Stimulated activated CD4-positive, alpha-beta T cell treated with anti-CD3 and anti-CD28 coated beads, Interleukin-1b, Interleukin-23, amount 100 ng/mL, for 48 hours (primary cell): Measurements from ENCODE around the gene JARID2.

Experiments
- DNase-seq: peaks from one replicate; pipeline ENCODE4 v3.0.0-alpha.2; 2020

The JARID2 gene

DNA sequence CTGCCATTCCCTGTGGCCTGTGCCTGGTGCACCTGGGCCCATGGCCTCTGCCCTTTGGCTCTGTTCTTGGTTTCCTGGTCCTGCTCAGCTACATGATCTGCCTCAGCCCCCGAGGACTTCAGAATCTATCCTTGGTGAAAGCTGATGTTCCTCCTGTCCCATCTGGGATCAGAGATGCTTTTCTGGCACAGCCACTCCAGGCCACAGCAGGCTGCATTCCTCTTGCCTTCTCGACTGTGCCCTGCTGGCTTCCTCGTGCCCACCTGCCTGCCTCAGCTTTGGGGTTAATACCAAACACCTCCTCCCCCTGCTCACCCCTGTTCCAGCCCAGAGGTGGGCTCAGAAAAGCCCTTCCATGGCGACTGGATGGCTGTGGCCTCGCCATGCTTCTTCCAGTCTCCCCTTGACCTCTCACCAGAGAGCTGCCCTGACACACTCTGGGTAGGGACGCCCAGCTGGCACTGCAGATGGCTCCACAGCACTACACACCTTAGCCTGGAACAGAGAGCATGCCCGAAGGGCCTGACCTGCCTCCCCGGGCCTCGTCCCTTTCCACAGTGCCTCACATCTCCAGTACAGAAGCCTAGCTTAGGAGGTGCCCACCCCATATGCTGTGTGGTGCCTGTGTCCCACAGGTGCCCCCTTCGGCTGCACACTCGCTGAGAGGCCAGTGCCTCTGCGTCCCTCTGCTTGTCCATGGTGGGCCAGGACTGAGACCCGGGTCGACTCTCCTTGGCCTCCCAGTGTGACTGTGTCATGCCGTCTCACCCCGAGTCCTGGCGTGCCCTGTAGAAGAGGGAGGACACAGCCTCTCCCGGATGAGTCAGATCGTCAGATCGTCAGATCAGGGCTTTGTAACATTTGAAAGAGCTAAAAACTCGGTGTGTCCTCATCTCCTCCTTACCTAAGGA is 268.2 kb downstream of the JARID2 start:
- no peak for DNase-seq

DNA sequence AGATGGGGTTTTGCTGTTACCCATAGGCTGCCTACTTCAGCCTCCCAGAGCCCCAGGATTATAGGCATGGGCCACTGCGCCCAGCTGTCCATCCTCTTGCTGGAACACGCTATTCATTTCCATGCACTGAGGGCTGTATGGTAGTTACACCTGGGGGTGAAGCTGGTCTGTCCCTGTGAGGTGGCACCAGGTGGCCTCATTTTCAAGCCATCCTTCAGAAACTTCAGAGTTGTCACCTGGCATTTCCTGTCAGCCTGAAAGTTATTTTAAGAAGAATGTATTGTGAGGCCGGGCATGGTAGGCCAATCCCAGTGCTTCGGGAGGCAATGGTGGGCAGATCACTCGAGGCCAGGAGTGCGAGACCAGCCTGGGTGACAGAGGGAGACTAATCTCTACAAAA is 269.4 kb downstream of the JARID2 start:
- no peak for DNase-seq

DNA sequence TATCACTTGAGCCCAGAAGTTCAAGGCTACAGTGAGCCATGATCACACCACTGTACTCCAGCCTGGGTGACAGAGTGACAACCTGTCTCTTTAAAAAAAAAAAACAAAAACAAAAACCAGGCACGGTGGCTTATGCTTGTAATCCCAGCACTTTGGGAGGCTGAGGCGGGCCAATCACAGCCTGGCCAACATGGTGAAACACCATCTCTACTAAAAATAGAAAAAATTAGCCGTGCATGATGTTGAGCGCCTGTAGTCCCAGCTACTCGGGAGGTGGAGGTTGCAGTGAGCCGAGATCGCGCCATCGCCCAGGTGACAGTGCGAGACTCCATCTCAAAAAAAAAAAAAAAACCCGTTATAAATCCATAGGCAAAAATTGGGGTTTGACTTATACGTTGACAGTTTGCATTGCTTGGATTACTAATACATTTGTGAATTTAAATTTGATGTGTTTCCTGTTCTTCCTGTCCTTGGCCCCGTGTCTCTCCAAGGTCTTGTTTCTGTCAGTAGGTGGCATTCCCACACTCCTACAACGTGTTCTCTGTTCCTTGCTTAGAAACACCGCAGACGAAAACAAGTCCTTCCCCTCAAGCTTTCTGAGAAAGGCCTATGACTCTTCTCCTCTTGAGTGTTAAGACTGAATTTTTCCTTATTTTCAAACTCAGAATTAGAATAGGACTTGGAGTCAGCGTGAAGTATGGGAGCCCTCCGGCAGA is 269.9 kb downstream of the JARID2 start:
- DNase-seq: no peak

DNA sequence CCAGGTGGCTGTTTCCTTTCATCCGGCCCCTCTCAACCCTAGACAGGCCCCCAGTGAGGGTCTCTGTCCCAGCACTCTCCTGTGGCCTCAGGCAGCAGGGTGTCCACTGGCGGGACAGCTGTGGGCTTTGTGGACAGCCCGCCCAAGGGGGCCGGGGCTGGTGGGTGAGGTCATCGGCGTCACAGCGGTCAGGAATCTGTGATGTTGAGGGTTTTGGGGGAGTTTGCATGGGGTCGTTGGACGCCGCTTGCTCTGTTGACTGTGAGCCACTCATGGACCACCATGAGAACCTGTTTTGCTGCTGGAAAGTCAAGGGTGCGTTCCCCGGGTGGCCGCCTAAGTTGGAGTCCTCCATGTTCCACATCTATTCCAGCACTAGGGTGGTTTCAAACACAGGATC is 270.5 kb downstream of the JARID2 start:
- no peak for DNase-seq

DNA sequence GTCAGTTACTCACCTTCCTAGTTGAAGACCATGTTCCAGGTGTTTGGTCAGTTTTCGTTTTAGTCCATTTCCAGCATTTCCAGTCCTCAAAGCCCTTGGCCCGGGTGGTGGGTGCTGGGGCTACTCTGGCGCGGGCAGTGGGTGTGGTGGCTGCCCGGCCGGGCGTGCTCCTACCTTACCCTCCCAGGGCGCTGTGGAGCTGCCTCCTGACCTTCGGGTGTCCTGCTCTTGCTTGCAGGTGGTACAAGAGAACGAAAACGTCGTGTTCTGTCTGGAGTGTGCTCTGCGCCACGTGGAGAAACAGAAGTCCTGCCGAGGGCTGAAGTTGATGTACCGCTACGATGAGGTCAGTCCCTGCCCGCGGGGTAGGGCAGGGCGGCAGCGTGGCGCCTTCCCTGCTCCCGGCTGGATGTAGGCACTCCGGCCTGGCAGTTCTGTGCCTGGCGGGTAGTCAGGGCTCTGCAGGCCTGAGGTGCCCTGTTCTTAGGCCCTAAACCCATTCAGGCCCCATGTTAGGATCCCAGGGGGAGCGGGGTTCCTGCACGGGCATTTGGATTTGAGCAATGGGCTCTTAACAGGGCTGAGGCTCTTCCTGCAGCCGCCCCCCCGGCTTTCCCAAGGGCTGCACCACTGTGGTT is 271.2 kb downstream of the JARID2 start:
- DNase-seq: no peak

DNA sequence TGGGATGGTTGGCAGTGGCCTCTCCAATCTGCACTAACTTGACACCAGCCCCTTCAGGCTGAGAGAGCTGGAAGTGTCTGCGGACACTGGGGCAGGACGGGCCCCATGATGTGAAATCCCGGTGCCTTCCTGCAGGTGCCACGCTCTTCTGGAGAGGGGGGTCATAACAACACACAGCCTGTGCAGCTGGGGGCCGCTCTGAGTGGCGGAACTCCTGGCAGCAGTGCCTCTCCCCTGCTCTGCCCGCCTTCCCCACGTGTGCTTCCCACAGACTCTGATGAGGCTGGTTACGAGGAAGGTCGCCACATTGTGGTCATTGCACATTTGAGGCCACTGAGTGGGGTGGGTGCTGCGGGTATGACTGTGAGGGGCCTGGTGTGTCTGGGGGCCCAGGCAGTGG is 271.7 kb downstream of the JARID2 start:
- no peak for DNase-seq

DNA sequence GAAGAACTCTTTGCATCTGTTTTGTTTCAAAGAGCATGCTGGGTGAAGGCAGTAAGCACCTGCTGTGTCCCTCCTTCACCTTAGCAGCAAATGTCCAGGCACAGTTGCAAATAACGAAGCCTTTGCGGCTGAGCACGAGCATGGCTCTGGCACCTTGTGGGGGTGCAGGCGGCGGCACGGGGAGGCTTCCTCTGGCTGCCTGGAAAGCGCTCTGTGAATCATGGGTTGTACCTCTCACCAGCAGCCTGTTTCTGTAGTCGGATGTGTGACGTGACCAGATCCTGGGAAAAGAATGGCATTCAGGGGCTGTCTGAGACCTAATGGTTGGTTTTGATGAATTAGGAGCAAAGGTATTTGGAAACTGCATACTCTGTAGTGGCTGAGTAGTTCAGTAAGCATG is 272.2 kb downstream of the JARID2 start:
- no peak for DNase-seq

DNA sequence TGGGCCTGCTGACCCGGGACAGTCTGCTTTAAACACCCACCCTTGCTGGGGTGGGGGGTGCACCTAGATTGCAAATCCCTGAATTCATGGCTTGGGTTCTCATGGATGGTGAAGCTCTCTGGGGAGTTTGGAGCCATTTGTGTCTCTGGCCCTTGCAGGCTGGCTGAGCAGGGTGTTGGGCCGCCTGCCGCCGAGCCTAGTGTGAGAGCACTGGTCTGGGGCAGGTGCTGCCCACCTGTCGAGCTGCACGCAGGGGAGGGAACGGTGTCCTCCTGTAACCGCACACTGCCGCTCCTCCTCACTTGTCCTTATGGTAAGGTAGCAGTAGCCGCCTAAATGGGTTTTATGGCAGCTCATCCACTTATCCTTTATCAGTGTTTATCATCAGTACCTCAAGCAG is 273.0 kb downstream of the JARID2 start:
- no peak for DNase-seq

DNA sequence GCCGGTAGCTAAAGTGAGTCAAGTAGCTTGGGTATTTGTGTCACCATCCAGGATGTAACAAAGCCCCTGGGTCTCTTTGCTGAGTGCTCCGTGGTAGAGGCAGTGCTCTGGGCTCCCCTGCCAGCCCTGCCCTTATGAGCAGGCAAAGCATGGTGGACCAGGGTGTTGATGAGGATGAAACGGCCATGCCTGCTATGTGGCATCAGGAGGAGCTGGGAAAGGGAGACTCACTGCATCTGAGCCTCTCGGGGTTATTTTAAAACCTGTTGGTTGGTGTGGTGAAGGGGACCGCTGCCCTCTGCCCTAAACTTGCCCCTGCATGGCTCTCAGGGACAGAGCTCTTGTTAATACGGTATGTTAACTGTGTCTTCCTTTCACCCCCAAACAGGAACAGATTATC is 273.8 kb downstream of the JARID2 start:
- no peak for DNase-seq

DNA sequence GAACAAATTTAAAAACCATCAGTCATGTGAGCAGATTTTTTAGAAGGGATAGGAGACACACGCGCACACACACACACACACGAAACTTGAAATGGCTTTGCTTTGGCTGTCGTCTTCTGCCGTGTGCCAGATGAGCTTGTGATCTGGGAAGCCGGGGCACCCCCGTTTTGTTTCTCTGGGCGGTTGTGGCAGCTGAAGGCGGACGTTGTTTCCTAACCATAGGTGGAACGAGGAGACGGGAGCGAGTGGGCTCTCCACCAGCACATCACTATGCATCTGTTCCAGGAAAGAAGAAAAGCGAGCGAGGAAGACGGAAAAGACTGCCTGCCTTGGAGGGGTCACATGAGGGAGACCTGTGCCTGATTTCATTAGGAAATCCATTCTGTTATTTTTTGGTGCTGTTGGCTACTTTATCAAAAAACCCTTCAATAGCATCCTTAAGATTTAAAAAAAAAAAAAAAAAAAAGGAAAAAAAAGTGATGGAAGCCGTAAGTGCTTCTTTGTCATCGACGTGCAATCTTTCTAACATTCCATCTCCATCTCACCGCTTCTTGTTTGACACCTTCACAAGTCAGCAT is 274.8 kb downstream of the JARID2 start:
- no peak for DNase-seq

DNA sequence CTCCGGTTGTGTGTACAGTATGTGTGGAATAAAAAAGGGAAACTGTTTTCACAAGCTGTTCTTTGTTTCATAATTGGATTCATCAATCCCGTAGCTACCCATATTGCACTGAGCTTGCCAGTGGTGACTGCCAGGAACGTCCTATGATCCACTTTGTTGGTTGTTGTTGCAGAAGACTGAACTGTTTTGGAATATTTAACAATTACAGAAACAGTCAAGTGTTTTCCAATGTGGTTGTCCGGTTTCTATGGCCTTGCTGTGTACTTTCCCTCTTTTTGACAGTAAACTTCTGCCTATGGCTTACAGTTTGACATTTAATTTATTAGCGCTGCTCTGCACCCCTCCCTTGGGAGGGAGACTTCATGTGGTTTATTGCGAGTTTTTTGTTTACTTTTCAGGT is 275.7 kb downstream of the JARID2 start:
- DNase-seq: no peak

DNA sequence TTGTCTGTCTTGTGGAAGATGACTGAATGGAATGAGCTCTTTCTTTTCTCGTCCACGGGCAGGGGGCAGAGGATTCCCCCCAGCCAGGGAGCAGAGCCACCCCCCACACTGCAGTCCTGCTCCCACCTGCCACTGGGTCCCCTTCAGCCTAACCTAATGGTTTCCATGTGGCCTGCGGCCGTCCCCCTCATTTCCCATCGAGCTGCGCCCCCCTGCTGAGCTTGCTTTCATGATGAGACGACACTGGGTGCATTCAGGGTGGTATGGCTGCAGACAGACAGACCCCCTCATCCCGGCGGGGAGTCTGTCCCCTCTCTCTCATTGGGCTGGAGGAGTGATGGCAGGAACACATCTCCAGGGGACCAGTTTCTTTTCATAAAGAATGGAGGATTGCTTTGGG is 276.2 kb downstream of the JARID2 start:
- no peak for DNase-seq

DNA sequence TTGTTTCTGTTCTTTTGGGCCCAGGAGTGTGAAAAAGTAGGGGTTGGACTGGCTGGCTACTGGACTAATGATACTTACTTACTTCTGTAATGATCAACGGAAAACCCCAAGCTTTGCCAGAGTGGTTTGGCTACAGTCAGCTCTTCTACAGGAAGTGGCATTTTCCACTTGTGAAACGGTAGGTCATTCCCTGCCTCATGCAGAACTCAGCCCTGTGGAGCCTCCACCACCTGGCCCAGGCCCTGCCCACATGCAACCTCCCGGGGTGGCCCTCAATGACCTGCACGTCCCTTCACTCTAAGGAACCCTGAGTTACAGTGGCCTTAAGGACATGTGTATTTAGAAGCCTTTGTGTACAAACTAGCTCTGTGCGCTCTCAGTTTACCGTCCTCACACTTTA is 276.6 kb downstream of the JARID2 start:
- DNase-seq: no peak

DNA sequence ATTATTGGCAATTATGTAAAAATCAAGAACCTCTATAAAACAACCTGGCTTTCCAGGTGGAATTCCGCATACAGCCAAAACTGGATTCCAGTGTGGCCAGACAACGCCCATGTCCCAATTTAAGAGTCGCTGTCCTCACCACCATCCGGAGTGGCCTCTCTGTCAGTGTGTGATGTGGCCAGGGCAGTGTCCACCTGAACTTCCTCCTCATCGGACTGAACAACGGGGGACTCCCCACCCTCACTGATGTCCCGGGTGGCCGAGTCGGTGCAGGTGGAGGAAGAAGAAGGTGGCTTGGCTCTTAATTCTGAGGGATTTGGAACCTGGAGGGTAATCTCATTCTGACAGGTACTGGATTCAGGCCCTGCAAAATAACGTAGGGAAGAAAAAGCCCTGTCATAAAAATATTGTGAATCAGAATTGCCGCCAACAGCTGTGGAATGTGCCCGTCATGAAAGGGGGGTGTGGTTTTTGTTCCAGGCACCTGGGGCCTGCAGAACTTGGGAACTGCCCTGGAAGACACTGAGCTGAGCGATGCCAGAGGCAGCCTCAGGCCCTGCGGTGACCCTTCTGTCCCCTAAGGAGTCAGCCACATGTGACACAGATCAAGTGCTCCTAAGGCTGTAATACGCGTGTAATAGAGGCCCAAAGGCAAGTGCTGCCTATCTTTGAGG is 277.1 kb downstream of the JARID2 start:
- no peak for DNase-seq

DNA sequence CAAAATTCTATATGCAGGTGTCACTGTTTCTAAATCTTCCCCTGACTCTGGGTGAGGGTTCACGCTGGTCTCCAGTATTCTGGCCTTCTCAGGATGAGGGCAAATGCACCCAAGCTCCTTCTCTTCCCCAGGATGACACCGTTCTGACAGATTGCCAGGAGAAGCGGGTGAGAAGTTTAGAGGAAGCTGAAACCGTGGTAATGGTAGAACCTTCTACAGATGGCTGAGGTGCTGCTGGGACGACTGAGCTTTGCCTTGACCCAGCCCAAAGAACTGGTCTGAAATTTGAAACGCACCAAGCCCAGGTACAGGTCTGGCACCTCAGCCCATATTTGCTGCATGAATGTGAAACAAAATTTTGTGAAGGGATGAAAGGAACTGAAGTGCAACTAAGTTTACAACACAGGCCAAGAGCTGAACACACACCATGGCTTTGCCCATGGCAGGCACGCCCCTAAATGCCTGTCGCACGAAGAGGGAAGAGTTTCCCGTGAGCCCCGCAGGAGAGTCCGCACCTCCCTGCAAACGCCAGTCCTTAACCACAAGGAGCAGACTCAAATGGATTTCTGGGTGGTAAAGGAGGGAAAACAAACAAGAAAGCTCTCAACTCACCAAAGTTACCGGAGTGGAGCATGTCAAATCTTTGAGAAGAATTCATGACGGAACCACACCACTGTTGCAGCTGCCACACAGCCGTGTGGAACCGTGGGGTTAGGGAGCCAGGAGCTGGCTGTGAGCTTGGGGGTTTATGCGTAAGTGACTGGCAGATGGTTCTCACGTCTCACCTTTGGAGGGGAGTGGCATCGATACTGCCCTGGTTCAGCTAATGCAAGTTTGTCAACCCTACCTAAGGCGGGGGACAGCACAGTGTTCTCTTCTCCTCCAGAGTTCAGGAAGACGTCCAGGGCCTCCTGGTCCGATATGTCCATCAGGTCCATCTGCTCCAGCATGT is 278.1 kb downstream of the JARID2 start:
- no peak for DNase-seq

DNA sequence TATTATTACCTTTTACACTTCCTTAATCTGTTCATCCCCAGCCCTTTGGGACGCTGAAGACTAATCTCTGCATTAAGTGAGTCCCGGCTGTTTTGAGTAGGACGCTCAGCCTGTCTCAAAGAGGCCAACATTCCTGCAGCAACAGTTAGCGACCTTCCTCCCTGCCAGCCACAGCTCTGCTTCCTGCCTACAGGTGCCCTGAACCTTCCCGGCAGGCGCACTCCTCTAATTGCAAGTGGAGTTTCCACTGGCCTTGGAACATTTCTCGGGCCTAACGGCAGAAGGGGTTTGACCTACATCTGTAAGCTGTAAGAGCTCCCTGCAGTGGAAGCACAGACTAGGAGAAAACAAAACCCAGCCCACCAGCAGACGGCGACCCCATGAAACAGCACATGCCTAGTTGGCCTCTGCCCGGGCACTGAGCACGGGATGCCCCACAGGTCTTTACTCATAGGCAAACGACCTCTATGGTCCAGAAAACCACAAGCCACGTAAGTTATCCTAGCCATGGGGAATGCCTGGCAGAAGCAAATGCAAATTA is 279.1 kb downstream of the JARID2 start:
- no peak for DNase-seq

DNA sequence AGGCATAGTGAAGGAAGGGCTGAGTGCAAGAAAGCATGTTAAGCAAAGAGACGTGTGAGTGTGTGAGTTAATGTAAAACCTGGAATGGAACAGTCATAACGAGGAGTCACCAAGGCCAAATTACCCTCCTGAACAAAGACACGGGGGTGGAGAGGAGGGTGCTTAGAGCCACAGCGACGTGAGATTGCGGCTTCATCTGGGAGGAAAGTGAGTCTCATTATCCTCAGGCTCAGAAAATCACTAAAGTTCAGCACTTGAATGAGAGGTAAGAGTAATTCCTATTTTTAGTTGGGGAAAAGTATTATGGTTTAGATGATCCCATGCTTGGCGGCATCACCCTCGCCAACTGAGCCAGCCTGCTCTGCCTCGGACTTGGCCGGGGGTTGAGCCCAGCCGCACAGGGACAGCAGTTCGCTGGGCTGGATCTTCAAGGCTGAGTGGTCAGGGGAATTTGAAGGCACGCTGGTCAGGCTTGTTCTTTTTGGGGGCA is 280.4 kb downstream of the JARID2 start:
- DNase-seq: no peak

DNA sequence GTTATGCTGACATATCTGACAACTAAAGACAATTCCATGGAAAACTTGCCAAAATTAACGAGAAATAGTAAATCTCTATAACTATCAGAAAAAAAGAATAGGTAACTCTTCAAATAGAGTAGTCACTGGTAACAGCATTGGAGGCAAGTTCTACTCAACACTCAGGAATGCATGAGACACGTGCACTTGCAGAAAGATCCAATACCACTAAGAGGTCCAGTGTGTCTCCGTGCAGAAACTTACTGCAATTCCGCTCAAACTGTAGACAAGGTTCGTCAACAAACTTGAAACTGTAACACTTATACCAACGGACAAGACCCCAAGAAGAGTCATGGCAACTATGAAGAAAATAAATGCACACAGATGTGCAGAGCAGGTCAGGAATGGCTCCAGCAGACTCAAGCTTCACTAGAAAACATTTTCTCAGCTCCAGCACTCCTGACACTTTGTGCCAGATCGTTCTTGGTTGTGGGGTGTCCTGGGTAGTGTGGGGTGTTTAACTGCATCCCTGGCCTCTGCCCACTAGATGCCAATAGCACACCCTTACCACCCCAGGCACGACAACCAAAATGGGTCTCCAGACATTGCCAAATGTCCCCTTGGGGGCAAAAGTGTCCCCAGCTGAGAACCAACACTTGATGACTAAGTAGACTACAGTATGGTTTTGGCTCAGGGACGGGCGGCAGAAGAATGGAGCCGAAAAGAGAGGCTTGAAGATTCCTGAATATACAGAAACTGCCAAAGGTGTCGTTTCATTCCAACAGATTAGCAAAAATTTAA is 282.2 kb downstream of the JARID2 start:
- no peak for DNase-seq

DNA sequence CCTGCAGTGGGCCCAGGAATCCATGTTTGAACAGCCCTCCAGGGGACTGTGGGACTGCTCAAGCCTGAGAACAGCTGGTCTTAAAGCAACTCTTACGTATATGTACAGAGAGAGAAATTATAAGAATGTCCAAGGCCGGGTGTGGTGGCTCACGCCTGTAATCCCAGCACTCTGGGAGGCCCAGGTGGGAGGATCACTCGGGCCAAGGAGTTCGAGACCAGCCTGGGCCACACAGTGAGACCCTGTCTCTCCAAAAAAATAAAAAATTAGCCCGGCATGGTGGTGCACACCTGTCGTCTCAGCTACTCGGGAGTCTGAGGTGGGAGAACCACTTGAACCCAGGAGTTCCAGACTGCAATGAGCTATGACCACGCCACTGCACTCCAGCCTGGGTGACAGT is 283.0 kb downstream of the JARID2 start:
- DNase-seq: no peak

DNA sequence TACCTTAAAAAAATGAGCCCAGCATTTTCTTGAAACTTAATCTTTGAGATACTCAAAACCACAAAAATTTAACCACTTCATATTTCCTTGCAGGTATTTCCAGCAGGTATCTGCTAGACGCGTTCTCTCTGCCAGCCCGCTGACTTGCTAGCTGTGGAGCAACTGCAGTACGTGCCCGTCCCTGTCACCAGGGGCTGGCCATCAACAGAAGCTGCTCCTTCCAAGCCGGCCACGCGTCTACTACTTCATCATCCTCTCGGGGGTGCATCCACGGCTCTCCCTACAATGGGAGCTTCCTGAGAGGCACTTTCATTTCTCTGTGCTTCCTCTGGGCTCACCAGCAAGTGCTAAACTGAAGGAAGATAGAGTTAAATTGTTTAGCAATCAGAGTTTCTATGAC is 284.5 kb downstream of the JARID2 start:
- no peak for DNase-seq
